CD4-positive, CD25-positive, alpha-beta regulatory T cell (primary cell): ENCODE data around the gene FAM169A. TPM values are rescaled to one million over a fixed set of nuclear protein-coding genes. Genes with fewer than 3 reads are reported as not detected.
A peak's percentile ranks its signal among the peaks of the same experiment; 100 is the strongest.
"Not testable (repeated sequence)": the region's sequence is repeated elsewhere in the genome, so short reads cannot be mapped to it uniquely, and the experiment has no call there.

Experiments
- ATAC-seq, 2 donors: fragments of 150-1000 bp; cut with Tn5 transposase; one replicate each; pipeline ENCODE4 v1.10.0; 2021; ENCODE audit warnings: low read depth in 2 of 2, moderate number of reproducible peaks in 2 of 2, moderate library complexity in 1 of 2
- DNase-seq, 3 donors: peaks; one replicate each; pipeline versions ENCODE4 v3.0.0 to v3.0.0-alpha.2; 2012 to 2022; ENCODE audit warnings: mixed read lengths in 1 of 3
- H3K27ac ChIP-seq: one replicate; pipeline ENCODE4 v1.7.0; 2013; ENCODE audit warnings: mild to moderate bottlenecking, low read length; ENCODE audit not compliant: insufficient read depth, poor library complexity, severe bottlenecking
- H3K27me3 ChIP-seq: one replicate; pipeline ENCODE4 v1.7.0; 2013; ENCODE audit warnings: low read length; ENCODE audit not compliant: control insufficient read depth, insufficient read depth
- H3K36me3 ChIP-seq: one replicate; pipeline ENCODE4 v1.7.0; 2013; ENCODE audit warnings: mild to moderate bottlenecking, low read length, moderate library complexity; ENCODE audit not compliant: control insufficient read depth, insufficient read depth
- H3K4me1 ChIP-seq: 2 replicates; pipeline ENCODE4 v1.7.0; 2013; ENCODE audit warnings: mild to moderate bottlenecking, low read length; ENCODE audit not compliant: insufficient read depth, control insufficient read depth, poor library complexity, severe bottlenecking
- H3K4me3 ChIP-seq: one replicate; pipeline ENCODE4 v1.7.0; 2013; ENCODE audit warnings: low read depth, mild to moderate bottlenecking, low read length, moderate library complexity
- H3K9me3 ChIP-seq, 2 experiments: 1 replicate in 1 of 2; 2 replicates in 1 of 2; pipeline ENCODE4 v1.7.0; 2013; ENCODE audit warnings: low read length in 2 of 2, mild to moderate bottlenecking in 1 of 2, moderate library complexity in 1 of 2; ENCODE audit not compliant: control insufficient read depth in 2 of 2
- H3K27ac Mint-ChIP-seq, 3 donors: one replicate each; pipeline ENCODE4 v1.8.0; 2020 to 2022; ENCODE audit warnings: mild to moderate bottlenecking in 3 of 3, mixed read lengths in 3 of 3, moderate library complexity in 2 of 3
- H3K27me3 Mint-ChIP-seq: one replicate; pipeline ENCODE4 v1.8.0; 2022; ENCODE audit warnings: mild to moderate bottlenecking, mixed read lengths
- H3K36me3 Mint-ChIP-seq: one replicate; pipeline ENCODE4 v1.8.0; 2020; ENCODE audit warnings: mixed read lengths
- H3K4me1 Mint-ChIP-seq, 4 donors: one replicate each; pipeline ENCODE4 v1.8.0; 2020 to 2022; ENCODE audit warnings: mixed read lengths in 4 of 4, mild to moderate bottlenecking in 1 of 4
- H3K4me3 Mint-ChIP-seq, 4 donors: one replicate each; pipeline ENCODE4 v1.8.0; 2020 to 2022; ENCODE audit warnings: mild to moderate bottlenecking in 4 of 4, mixed read lengths in 4 of 4, moderate library complexity in 3 of 4
- H3K9me3 Mint-ChIP-seq, 7 donors: one replicate each; pipeline ENCODE4 v1.8.0; 2020 to 2022; ENCODE audit warnings: mixed read lengths in 7 of 7, mild to moderate bottlenecking in 3 of 7, moderate library complexity in 2 of 7
- polyA plus RNA-seq, 4 donors: library from polyadenylated mRNA; unstranded; fragments of 300-500 nt; fragmentation: Illumina TruSeq; gene quantifications; one replicate each; pipeline ENCODE4 v1.2.3, GENCODE V29; 2021
- total RNA-seq: library from RNA; stranded (reverse); gene quantifications from one replicate; pipeline ENCODE4 v1.2.3, GENCODE V29; 2022

Gene FAM169A
- total and polyA plus RNA-seq, 5 donors from 2014 or later: 2.5 to 7.4 (median 5.1) TPM

GRCh38 chr5:74866596-74867162 lies 492 bp upstream of the FAM169A start:
- H3K4me3 Mint-ChIP-seq: peak overlapping the region; percentile 82 to 95 (median 90)
- peaks cover 2% of the 10 kb centered on the region for H3K27me3 ChIP-seq
- H3K4me1 Mint-ChIP-seq: peaks cover 22 to 44% (median 32%) of the 10 kb centered on the region in 4 donors
- no peak for DNase-seq
- no peaks in the 10 kb centered on the region for H3K36me3 Mint-ChIP-seq
- H3K27me3 Mint-ChIP-seq: peaks cover 42% of the 10 kb centered on the region
- peak overlapping the region; percentile 85 to 99 (median 90) for H3K27ac Mint-ChIP-seq
- H3K9me3 Mint-ChIP-seq: no peaks in the 10 kb centered on the region
- H3K4me1 ChIP-seq: peaks cover 16% of the 10 kb centered on the region
- H3K9me3 ChIP-seq: no peaks in the 10 kb centered on the region
- no peaks in the 10 kb centered on the region for H3K36me3 ChIP-seq
- peak overlapping the region; percentile 55 for H3K4me3 ChIP-seq
- H3K27ac ChIP-seq: peak overlapping the region; percentile 44
- ATAC-seq: peak; percentile 8 to 16

- Mint-ChIP-seq H3K9me3 (no peaks in the 10 kb centered on the region), H3K4me3 (peak overlapping the region; percentile 87 to 96 (median 94)), H3K4me1 (peaks cover 24 to 57% (median 37%) of the 10 kb centered on the region in 4 donors), H3K27me3 (peaks cover 32% of the 10 kb centered on the region), H3K27ac (peak overlapping the region; percentile 89 to 96 (median 96)), H3K36me3 (no peaks in the 10 kb centered on the region)
- Histone ChIP-seq H3K27me3 (peaks cover 2% of the 10 kb centered on the region), H3K4me1 (peaks cover 16% of the 10 kb centered on the region), H3K27ac (no peak overlapping the region), H3K9me3 (no peaks in the 10 kb centered on the region), H3K4me3 (peak overlapping the region; percentile 87), H3K36me3 (no peaks in the 10 kb centered on the region)
- DNase-seq (no peak), ATAC-seq (peak in 1 of 2 donors; percentile 27)
These were observed 857 bp downstream of the FAM169A start for GRCh38 chr5:74865256-74865803.

DNA sequence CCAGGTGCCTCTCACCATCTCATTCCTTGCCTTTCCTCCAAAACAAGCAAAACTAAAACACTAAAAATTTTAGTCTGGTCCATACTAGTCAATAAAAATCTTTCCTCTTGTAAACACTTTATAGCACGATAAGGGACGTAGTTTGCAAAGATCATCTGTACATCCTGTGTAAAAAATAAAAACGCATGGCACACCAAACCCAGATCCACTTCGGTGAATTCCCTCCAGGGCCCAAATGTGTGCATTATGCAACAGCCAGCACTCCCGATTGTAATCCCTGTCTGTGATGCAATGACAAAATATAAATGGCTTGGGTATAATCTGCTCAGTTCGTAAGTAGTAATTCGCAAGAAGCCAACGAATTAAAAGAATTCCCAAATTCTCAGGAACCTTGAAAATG lies 1.4 kb downstream of the FAM169A start:
- H3K27ac ChIP-seq: no peak overlapping the region
- DNase-seq: no peak
- H3K36me3 ChIP-seq: no peaks in the 10 kb centered on the region
- Mint-ChIP-seq H3K4me1 (peaks cover 24 to 62% (median 42%) of the 10 kb centered on the region in 4 donors), H3K4me3 (peak overlapping the region; percentile 87 to 96 (median 94)), H3K9me3 (no peaks in the 10 kb centered on the region), H3K36me3 (no peaks in the 10 kb centered on the region), H3K27me3 (peaks cover 27% of the 10 kb centered on the region), H3K27ac (peak overlapping the region in 2 of 3 donors; percentile 96)
- peaks cover 16% of the 10 kb centered on the region for H3K4me1 ChIP-seq
- peak overlapping the region; percentile 87 for H3K4me3 ChIP-seq
- no peaks in the 10 kb centered on the region for H3K9me3 ChIP-seq
- no peak for ATAC-seq
- peaks cover 2% of the 10 kb centered on the region for H3K27me3 ChIP-seq

- H3K27me3 ChIP-seq: peaks cover 2% of the 10 kb centered on the region
- H3K9me3 ChIP-seq: no peaks in the 10 kb centered on the region
- Mint-ChIP-seq H3K27me3 (peaks cover 25% of the 10 kb centered on the region), H3K27ac (peak overlapping the region in 1 of 3 donors; percentile 31), H3K36me3 (no peaks in the 10 kb centered on the region), H3K4me1 (peaks cover 24 to 63% (median 45%) of the 10 kb centered on the region in 4 donors), H3K9me3 (no peaks in the 10 kb centered on the region), H3K4me3 (peak overlapping the region in 3 of 4 donors; percentile 53 to 96 (median 95))
- H3K4me1 ChIP-seq: peaks cover 16% of the 10 kb centered on the region
- H3K36me3 ChIP-seq: no peaks in the 10 kb centered on the region
- DNase-seq (no peak), ATAC-seq (no peak)
- H3K4me3 ChIP-seq: peak overlapping the region; percentile 17
- no peak overlapping the region for H3K27ac ChIP-seq
These were observed 2.5 kb downstream of the FAM169A start for GRCh38 chr5:74863726-74864125.

GRCh38 chr5:74862221-74862620 lies 4.0 kb downstream of the FAM169A start:
- no peak for DNase-seq
- H3K4me1 Mint-ChIP-seq: peaks cover 23 to 63% (median 43%) of the 10 kb centered on the region in 4 donors
- H3K36me3 Mint-ChIP-seq: no peaks in the 10 kb centered on the region
- no peaks in the 10 kb centered on the region for H3K9me3 Mint-ChIP-seq
- peaks cover 13% of the 10 kb centered on the region for H3K27me3 Mint-ChIP-seq
- H3K9me3 ChIP-seq: no peaks in the 10 kb centered on the region
- no peak overlapping the region for H3K27ac ChIP-seq
- H3K4me3 Mint-ChIP-seq: peak overlapping the region in 1 of 4 donors; percentile 29
- H3K27ac Mint-ChIP-seq: peak overlapping the region in 1 of 3 donors; percentile 31
- H3K27me3 ChIP-seq: peaks cover 2% of the 10 kb centered on the region
- no peak overlapping the region for H3K4me3 ChIP-seq
- no peak for ATAC-seq
- H3K36me3 ChIP-seq: no peaks in the 10 kb centered on the region
- H3K4me1 ChIP-seq: peaks cover 16% of the 10 kb centered on the region

GRCh38 chr5:74856975-74857374 lies 9.2 kb downstream of the FAM169A start:
- H3K9me3 Mint-ChIP-seq: not testable (repeated sequence)

GRCh38 chr5:74853256-74853655 lies 12.9 kb downstream of the FAM169A start:
- DNase-seq: no peak
- no peaks in the 10 kb centered on the region for H3K27me3 ChIP-seq
- peaks cover 13 to 48% (median 43%) of the 10 kb centered on the region in 4 donors for H3K4me1 Mint-ChIP-seq
- ATAC-seq: no peak
- H3K4me3 Mint-ChIP-seq: peak overlapping the region in 1 of 4 donors; percentile 83
- H3K27ac Mint-ChIP-seq: no peak overlapping the region
- no peaks in the 10 kb centered on the region for H3K27me3 Mint-ChIP-seq
- peaks cover 18% of the 10 kb centered on the region for H3K4me1 ChIP-seq
- H3K36me3 Mint-ChIP-seq: peaks cover 4% of the 10 kb centered on the region
- H3K36me3 ChIP-seq: no peaks in the 10 kb centered on the region
- H3K9me3 ChIP-seq: no peaks in the 10 kb centered on the region
- peaks cover 0 to 7% (median 0%) of the 10 kb centered on the region in 7 donors for H3K9me3 Mint-ChIP-seq
- H3K27ac ChIP-seq: no peak overlapping the region
- H3K4me3 ChIP-seq: no peak overlapping the region

More at GRCh38 chr5:74856975-74857374, 9.2 kb downstream of the FAM169A start:
- not testable (repeated sequence) for H3K9me3 ChIP-seq, DNase-seq, H3K27me3 ChIP-seq, H3K4me3 Mint-ChIP-seq, H3K27me3 Mint-ChIP-seq, H3K36me3 Mint-ChIP-seq, H3K4me3 ChIP-seq, H3K27ac Mint-ChIP-seq, ATAC-seq, H3K27ac ChIP-seq, H3K36me3 ChIP-seq, H3K4me1 ChIP-seq
- peaks cover 6 to 43% (median 35%) of the 10 kb centered on the region in 4 donors for H3K4me1 Mint-ChIP-seq
